Peyer's patch (tissue), 4 donors: ENCODE measurements around the gene HOXD8. TPM values are rescaled to one million over a fixed set of nuclear protein-coding genes. Genes with fewer than 3 reads are reported as not detected.

Source experiments
- DNase-seq, 3 donors: peaks; one replicate each; pipeline ENCODE4 v3.0.0-alpha.2; 2017 to 2019
- H3K27ac ChIP-seq, 4 donors: fragments of 200-600 bp; sonication (generic); one replicate each; pipeline ENCODE4 v1.5.1; 2016 to 2019
- H3K27me3 ChIP-seq, 2 donors: fragments of 200-600 bp; sonication (generic); one replicate each; pipeline ENCODE4 v1.5.1; 2019
- H3K36me3 ChIP-seq, 3 donors: fragments of 200-600 bp; sonication (generic); one replicate each; pipeline ENCODE4 v1.5.1; 2016 to 2019
- H3K4me1 ChIP-seq, 4 donors: fragments of 200-600 bp; sonication (generic); one replicate each; pipeline ENCODE4 v1.5.1; 2016 to 2019
- H3K4me3 ChIP-seq, 4 donors: fragments of 200-600 bp; sonication (generic); 1 replicate in 3 of 4; 2 replicates in 1 of 4; pipeline ENCODE4 v1.5.1; 2016 to 2019; ENCODE audit warnings: mild to moderate bottlenecking in 1 of 4
- H3K9me3 ChIP-seq, 4 donors: fragments of 200-600 bp; sonication (generic); one replicate each; pipeline ENCODE4 v1.5.1; 2016 to 2019; ENCODE audit warnings: mild to moderate bottlenecking in 1 of 4
- POLR2A ChIP-seq, 2 donors: fragments of 450-650 bp; IDR thresholded peaks; one replicate each; pipeline ENCODE4 v1.5.1; 2017; ENCODE audit warnings: antibody characterized with exemption in 2 of 2, mild to moderate bottlenecking in 2 of 2, moderate library complexity in 2 of 2
- total RNA-seq, 4 donors: library from RNA; depleted of rRNA; stranded (reverse); fragments of >200 nt; gene quantifications; one replicate each; pipeline ENCODE4 v1.1.0, GENCODE V29; 2016
- TF ChIP-seq, protein P1 (sequence below), 6 experiments: fragments of 450-650 bp in 4 of 6; fragments of 200-600 bp in 2 of 6; sonication (generic) in 1 of 6; IDR thresholded peaks; one replicate each; pipeline ENCODE4 v1.5.1; 2017 to 2019; ENCODE audit warnings: antibody characterized with exemption in 6 of 6, mild to moderate bottlenecking in 3 of 6, moderate library complexity in 1 of 6

HOXD8 gene
- total RNA-seq, 4 donors from 2014 or later = 3.3 to 9.1 (median 5.0) TPM

GRCh38 chr2:176088937-176089842 is 40.3 kb upstream of the HOXD8 start:
- no peak overlapping the region for H3K4me3 ChIP-seq
- no peak for DNase-seq
- no peak overlapping the region for H3K27ac ChIP-seq
- H3K36me3 ChIP-seq = no peaks in the 10 kb centered on the region
- H3K9me3 ChIP-seq = no peaks in the 10 kb centered on the region
- H3K4me1 ChIP-seq = peaks cover 0 to 22% (median 6%) of the 10 kb centered on the region in 4 donors
- TF ChIP-seq, protein P1, sequence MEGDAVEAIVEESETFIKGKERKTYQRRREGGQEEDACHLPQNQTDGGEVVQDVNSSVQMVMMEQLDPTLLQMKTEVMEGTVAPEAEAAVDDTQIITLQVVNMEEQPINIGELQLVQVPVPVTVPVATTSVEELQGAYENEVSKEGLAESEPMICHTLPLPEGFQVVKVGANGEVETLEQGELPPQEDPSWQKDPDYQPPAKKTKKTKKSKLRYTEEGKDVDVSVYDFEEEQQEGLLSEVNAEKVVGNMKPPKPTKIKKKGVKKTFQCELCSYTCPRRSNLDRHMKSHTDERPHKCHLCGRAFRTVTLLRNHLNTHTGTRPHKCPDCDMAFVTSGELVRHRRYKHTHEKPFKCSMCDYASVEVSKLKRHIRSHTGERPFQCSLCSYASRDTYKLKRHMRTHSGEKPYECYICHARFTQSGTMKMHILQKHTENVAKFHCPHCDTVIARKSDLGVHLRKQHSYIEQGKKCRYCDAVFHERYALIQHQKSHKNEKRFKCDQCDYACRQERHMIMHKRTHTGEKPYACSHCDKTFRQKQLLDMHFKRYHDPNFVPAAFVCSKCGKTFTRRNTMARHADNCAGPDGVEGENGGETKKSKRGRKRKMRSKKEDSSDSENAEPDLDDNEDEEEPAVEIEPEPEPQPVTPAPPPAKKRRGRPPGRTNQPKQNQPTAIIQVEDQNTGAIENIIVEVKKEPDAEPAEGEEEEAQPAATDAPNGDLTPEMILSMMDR (IDR thresholded peaks at IDR 0.05) = no peak
- no peak for TF ChIP-seq POLR2A (IDR thresholded peaks at IDR 0.05)
- H3K27me3 ChIP-seq = peaks cover 0 to 81% of the 10 kb centered on the region in 2 donors

DNA sequence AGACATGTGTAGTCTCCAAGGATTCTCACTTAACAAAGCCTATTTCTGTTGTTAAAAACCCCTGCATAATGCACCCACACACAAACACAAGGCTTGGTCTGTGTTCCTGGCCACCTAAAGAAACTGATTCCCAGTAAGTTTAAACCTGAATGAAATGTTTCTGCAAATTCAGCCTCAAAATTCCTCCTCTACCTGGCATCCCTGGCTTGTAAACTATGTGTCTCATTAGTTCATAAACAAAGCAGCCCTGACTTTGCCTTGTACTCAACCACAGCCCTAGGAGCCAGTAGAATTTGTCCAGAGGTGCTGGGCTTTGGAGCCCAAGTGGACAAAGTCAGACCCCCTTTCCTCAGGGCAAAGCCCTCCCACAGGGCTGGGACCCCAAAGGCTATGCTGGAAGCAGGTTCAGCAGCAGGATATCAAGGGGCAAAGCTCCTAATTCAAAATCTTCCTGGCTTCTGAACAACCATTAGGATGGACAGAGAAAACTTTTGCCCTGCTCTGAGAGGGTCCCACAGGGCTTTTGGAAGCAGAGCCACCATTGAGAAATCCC is 39.6 kb upstream of the HOXD8 start:
- DNase-seq = no peak
- Histone ChIP-seq H3K4me3 (no peak overlapping the region), H3K36me3 (no peaks in the 10 kb centered on the region), H3K9me3 (no peaks in the 10 kb centered on the region), H3K27me3 (peaks cover 0 to 83% of the 10 kb centered on the region in 2 donors), H3K4me1 (peaks cover 0 to 22% (median 6%) of the 10 kb centered on the region in 4 donors), H3K27ac (no peak overlapping the region)
- no peak for TF ChIP-seq POLR2A (IDR thresholded peaks at IDR 0.05)

- no peak for DNase-seq
- no peaks in the 10 kb centered on the region for H3K36me3 ChIP-seq
- H3K27me3 ChIP-seq = peaks cover 0 to 83% of the 10 kb centered on the region in 2 donors
- no peak overlapping the region for H3K27ac ChIP-seq
- no peaks in the 10 kb centered on the region for H3K9me3 ChIP-seq
- TF ChIP-seq, protein P1 (IDR thresholded peaks at IDR 0.05) = no peak
- no peak for TF ChIP-seq POLR2A (IDR thresholded peaks at IDR 0.05)
- H3K4me3 ChIP-seq = no peak overlapping the region
- peaks cover 0 to 22% (median 6%) of the 10 kb centered on the region in 4 donors for H3K4me1 ChIP-seq
Measured at GRCh38 chr2:176090862-176091261, 38.6 kb upstream of the HOXD8 start.

DNA sequence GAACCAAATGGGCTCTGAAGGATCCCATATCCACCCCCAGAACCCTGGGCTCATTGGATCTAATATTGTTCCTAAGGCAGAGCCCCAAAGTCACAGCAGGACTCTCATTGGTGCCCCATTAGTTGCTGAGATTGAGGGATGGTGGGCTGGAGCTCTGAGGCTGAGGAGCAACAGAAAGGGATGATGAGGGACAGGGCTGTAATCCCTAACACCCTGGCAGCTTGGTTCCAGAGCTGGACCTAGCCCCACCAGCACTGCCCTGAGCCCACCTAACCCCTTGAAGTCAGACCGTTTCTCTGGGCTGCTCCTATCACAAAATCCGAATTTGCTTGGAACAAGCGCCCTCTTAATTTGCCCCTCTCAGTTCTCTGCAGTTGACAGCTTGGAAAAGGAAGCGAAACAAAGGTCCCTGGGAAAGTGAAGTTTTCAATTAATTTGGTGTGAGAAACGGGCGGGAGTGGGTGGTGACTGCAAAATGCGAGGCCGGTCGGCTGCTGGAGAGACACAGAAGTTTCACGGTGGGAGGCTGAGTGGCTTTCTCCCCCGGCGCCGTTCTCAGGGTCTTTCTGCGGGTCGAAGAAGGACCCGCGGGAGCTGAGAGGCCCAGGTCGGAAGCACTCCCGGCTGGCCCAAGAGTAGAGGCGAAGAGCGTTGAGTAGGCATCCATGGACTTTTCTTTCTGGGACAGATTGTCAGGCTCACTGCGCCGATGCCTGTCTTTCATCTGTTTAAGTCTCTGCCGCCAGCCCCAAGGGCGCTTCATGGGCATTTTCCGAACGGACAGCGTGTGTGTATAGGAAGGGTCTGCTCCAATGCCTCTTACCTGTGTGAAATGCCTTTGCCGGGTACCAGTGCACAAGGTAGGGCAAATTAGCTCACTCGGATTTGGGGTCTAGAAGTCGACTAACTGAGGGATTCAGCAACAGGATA is 37.9 kb upstream of the HOXD8 start:
- TF ChIP-seq, protein P1 (IDR thresholded peaks at IDR 0.05) = no peak
- TF ChIP-seq POLR2A (IDR thresholded peaks at IDR 0.05) = no peak
- Histone ChIP-seq H3K27me3 (peaks cover 0 to 81% of the 10 kb centered on the region in 2 donors), H3K4me1 (peaks cover 0 to 26% (median 6%) of the 10 kb centered on the region in 4 donors), H3K27ac (no peak overlapping the region), H3K36me3 (no peaks in the 10 kb centered on the region), H3K9me3 (no peaks in the 10 kb centered on the region), H3K4me3 (no peak overlapping the region)
- peak in 1 of 3 donors; percentile 47 for DNase-seq

- Histone ChIP-seq H3K36me3 (no peaks in the 10 kb centered on the region), H3K4me3 (peak within 1 kb of the TSS in 3 of 4 donors; percentile 12 to 44 (median 37)), H3K9me3 (no peaks in the 10 kb centered on the region), H3K27ac (no peak within 1 kb of the TSS), H3K27me3 (peaks cover 0 to 81% of the 10 kb centered on the region in 2 donors), H3K4me1 (peaks cover 0 to 35% (median 6%) of the 10 kb centered on the region in 4 donors)
- TF ChIP-seq POLR2A (IDR thresholded peaks at IDR 0.05) = no peak
- TF ChIP-seq, protein P1 (IDR thresholded peaks at IDR 0.05) = no peak
- peak in 2 of 3 donors; percentile 37 to 53 for DNase-seq
Measured at GRCh38 chr2:176092270-176093144, 37.0 kb upstream of the HOXD8 start, which contains the start of gene HOXD13. Gene HOXD13, plus strand, starts transcription at chr2:176092721. Its CDS starts 170 bp downstream, at chr2:176092891.
